Mesothelial cell of epicardium (in vitro differentiated cells): ENCODE measurements around the gene GATA5. TPM values are rescaled to one million over a fixed set of nuclear protein-coding genes. Genes with fewer than 3 reads are reported as not detected.

Source experiments
- DNase-seq, 2 experiments: peaks; one replicate each; pipeline ENCODE4 v3.0.0; 2021; ENCODE audit warnings: low spot score in 2 of 2; ENCODE audit not compliant: unreplicated experiment in 2 of 2
- H3K27ac Mint-ChIP-seq: 2 replicates; pipeline ENCODE4 v1.8.0; 2021; ENCODE audit warnings: mixed read lengths
- H3K27me3 Mint-ChIP-seq: 2 replicates; pipeline ENCODE4 v1.8.0; 2021; ENCODE audit warnings: low read depth, mixed read lengths
- H3K36me3 Mint-ChIP-seq: 2 replicates; pipeline ENCODE4 v1.8.0; 2021; ENCODE audit warnings: mixed read lengths
- H3K4me1 Mint-ChIP-seq: 2 replicates; pipeline ENCODE4 v1.8.0; 2021; ENCODE audit warnings: mixed read lengths
- H3K4me3 Mint-ChIP-seq: 2 replicates; pipeline ENCODE4 v1.8.0; 2021; ENCODE audit warnings: mild to moderate bottlenecking, moderate library complexity, mixed read lengths
- H3K9me3 Mint-ChIP-seq: 2 replicates; pipeline ENCODE4 v1.8.0; 2021; ENCODE audit warnings: mixed read lengths
- total RNA-seq: library from RNA; stranded (reverse); gene quantifications from 3 replicates; pipeline ENCODE4 v1.2.1, GENCODE V29; 2021
- TF ChIP-seq, protein P1 (sequence below): fragments of 200-600 bp; sonication (generic); IDR thresholded peaks from one replicate; pipeline ENCODE4 v1.5.0; 2021; ENCODE audit warnings: antibody characterized with exemption; ENCODE audit not compliant: unreplicated experiment

The GATA5 gene
- total RNA-seq, 1 donor from 2014 or later = 27.5 TPM

DNA sequence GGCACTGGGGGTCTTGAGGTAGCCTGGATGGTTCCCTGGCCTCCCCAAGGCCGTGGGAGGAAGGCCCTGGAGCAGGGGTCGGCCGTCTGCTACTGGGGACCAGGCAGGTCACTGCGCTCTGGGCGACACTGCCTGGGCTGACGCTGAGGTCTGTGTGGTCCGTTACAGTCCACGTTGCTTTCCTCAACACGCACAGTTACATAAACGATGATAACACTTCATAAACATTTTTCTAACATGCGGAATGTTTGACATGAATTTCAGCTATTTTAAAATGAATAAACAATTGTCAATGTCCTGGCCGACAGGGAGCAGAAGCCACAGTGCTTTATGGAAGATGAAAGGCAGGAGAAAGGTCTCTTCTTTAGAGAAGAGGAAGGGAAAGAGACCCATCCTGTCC, 38.3 kb downstream of the GATA5 start:
- no peak for DNase-seq
- Mint-ChIP-seq H3K4me1 (peaks cover 27% of the 10 kb centered on the region), H3K27me3 (no peaks in the 10 kb centered on the region), H3K9me3 (no peaks in the 10 kb centered on the region), H3K27ac (peak overlapping the region; percentile 40), H3K4me3 (no peak overlapping the region), H3K36me3 (no peaks in the 10 kb centered on the region)
- TF ChIP-seq, protein P1, sequence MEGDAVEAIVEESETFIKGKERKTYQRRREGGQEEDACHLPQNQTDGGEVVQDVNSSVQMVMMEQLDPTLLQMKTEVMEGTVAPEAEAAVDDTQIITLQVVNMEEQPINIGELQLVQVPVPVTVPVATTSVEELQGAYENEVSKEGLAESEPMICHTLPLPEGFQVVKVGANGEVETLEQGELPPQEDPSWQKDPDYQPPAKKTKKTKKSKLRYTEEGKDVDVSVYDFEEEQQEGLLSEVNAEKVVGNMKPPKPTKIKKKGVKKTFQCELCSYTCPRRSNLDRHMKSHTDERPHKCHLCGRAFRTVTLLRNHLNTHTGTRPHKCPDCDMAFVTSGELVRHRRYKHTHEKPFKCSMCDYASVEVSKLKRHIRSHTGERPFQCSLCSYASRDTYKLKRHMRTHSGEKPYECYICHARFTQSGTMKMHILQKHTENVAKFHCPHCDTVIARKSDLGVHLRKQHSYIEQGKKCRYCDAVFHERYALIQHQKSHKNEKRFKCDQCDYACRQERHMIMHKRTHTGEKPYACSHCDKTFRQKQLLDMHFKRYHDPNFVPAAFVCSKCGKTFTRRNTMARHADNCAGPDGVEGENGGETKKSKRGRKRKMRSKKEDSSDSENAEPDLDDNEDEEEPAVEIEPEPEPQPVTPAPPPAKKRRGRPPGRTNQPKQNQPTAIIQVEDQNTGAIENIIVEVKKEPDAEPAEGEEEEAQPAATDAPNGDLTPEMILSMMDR = no peak

DNA sequence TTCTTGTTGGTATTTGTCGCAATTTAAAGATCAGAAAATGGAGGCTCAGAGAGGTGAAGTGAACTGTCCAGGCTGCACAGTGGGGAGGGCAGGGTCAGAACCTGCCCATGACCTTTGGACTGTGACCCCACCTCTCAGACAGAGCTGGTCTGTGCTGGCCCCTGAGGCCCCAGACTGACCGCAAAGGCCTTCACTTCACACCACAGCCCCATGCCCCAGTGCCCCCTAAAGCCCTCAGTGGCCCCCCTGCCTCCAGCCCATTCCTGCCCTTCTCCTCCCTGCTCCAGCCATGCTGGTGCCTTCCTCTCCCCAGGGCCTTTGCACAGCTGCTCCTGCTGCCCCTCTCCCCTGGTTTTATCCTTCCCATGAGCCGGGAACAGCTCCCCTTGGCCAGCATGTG, 39.1 kb downstream of the GATA5 start:
- H3K27ac Mint-ChIP-seq = no peak overlapping the region
- DNase-seq = no peak
- TF ChIP-seq, protein P1 = no peak
- peaks cover 27% of the 10 kb centered on the region for H3K4me1 Mint-ChIP-seq
- H3K36me3 Mint-ChIP-seq = no peaks in the 10 kb centered on the region
- H3K4me3 Mint-ChIP-seq = no peak overlapping the region
- H3K27me3 Mint-ChIP-seq = no peaks in the 10 kb centered on the region
- H3K9me3 Mint-ChIP-seq = no peaks in the 10 kb centered on the region

DNA sequence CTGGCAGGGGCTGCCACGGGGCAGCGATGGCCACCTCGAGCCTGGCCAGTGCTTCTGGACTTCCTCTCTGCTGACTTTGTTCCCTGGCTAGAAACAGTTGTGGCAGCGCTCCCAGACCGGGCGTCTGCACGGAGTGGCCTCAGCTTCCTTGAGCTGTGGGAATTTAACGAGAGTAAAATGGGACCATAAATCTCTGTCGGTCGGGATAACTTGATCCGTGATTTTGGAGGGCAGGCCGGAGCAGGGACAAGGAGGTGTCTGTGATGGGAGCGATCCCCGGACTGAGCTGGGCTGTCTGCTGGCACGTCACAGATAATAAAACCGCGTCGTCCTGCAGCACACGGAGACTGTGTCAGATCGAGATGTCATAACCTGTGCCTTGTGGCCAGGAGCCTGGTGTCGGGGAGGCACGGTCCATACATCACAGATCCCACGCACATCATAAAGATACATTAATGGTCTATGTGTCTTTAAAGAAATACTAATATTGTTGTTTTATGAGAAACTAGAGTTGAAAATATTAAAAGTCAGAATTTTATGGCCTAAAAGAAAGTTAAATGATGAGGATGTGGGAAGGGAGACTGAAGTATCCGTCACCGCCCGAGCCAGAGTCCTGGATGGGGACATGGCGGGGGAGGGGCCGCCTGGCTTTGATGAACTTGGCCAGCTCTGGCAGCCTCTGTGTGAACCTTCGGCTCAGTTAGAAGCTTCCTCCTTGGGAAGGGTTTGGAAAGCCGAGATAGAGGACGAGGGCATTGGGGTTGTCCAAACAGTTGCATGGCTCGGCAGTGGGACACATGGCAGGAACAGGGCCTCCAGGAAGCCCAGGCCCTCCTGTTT, 41.9 kb downstream of the GATA5 start:
- no peak for DNase-seq
- TF ChIP-seq, protein P1 = no peak
- peak overlapping the region; percentile 11 for H3K4me3 Mint-ChIP-seq
- peaks cover 42% of the 10 kb centered on the region for H3K4me1 Mint-ChIP-seq
- peak overlapping the region; percentile 65 for H3K27ac Mint-ChIP-seq
- no peaks in the 10 kb centered on the region for H3K36me3 Mint-ChIP-seq
- no peaks in the 10 kb centered on the region for H3K27me3 Mint-ChIP-seq
- H3K9me3 Mint-ChIP-seq = no peaks in the 10 kb centered on the region

DNA sequence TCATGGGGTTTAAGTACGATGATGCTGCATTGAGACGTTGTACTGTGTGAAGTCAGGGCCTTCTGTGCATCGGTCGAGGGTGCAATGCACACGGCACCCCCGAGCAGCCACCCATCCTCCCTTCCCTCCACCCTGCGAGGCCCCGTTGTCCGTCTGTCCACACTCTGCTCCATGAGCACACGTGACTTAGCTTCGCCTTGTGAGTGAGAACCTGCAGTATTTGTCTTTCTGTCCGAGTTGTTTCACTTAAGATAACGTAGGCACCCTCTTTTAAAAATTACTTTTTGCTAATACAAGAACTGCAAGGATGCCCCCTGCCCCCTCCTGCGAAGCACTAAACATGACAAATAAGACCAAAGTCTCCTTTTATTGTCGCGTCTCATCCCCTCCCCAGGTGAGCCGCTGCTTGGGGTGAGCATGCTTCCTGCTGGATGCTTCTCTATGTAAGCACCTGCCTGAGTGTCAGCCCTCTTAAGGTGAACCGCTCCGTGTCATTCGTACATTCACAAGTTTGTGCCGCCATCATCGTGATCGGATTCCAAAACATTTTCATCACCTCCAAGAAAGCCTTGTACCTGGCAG, 44.8 kb downstream of the GATA5 start:
- no peaks in the 10 kb centered on the region for H3K27me3 Mint-ChIP-seq
- no peak for DNase-seq
- H3K4me3 Mint-ChIP-seq = no peak overlapping the region
- H3K27ac Mint-ChIP-seq = peak overlapping the region; percentile 32
- peaks cover 59% of the 10 kb centered on the region for H3K4me1 Mint-ChIP-seq
- no peaks in the 10 kb centered on the region for H3K36me3 Mint-ChIP-seq
- TF ChIP-seq, protein P1 = no peak
- H3K9me3 Mint-ChIP-seq = no peaks in the 10 kb centered on the region

DNA sequence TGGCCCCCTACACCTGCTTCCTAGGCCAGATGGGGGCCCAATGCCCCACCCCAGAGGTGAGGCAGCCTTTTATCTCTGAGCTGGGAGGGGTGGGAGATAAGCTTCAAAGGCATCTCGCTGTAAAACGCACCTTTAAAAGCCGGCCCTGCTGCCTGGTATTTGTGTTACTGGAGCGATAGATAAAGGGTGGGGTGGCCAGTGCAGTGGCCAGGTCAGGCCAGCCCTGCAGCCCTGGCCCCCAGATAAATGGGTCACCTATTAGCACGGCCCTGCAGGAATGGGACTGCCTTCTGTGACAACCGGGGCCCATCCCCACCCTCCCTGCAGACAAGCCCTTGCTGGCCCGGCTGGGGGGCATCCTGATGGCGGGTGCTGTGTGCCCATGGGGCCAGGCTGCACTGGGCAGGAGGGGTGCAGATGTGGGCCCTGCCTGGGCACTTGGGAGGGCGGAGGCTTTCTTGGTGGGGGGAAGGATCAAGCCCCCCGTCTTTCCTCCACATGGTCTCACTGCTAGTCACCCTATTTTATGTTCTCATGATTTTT, 45.4 kb downstream of the GATA5 start:
- H3K36me3 Mint-ChIP-seq = no peaks in the 10 kb centered on the region
- no peaks in the 10 kb centered on the region for H3K9me3 Mint-ChIP-seq
- no peak for DNase-seq
- no peaks in the 10 kb centered on the region for H3K27me3 Mint-ChIP-seq
- H3K27ac Mint-ChIP-seq = no peak overlapping the region
- TF ChIP-seq, protein P1 = no peak
- peaks cover 61% of the 10 kb centered on the region for H3K4me1 Mint-ChIP-seq
- no peak overlapping the region for H3K4me3 Mint-ChIP-seq
